HG03520 (cell line): ENCODE data around the gene SFTA2.

Experiments
- ATAC-seq: cut with Tn5 transposase; IDR thresholded peaks from one replicate; pipeline ENCODE4 v1.9.1; 2021; ENCODE audit warnings: mild to moderate bottlenecking, moderate library complexity; ENCODE audit not compliant: unreplicated experiment

Gene SFTA2

DNA sequence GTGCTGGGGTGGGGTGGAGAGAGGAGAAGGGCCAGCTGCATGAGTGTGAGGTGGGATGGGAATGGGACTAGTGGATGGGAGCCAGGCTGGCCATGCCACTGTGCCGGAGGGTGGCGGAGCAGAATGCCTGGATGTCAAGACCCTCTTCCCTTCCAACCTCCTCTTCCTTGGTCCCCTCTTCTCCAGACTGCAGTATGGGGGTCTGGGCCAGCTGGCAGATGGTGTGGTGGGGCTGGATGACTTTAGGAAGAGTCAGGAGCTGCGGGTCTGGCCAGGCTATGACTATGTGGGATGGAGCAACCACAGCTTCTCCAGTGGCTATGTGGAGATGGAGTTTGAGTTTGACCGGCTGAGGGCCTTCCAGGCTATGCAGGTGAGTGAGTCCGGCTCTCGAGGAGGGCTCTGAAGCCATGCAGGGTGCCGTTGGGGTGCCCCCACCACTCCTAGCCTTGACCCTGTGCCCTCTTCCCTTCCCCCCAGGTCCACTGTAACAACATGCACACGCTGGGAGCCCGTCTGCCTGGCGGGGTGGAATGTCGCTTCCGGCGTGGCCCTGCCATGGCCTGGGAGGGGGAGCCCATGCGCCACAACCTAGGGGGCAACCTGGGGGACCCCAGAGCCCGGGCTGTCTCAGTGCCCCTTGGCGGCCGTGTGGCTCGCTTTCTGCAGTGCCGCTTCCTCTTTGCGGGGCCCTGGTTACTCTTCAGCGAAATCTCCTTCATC, 40.0 kb downstream of the SFTA2 start:
- ATAC-seq, result no peak

DNA sequence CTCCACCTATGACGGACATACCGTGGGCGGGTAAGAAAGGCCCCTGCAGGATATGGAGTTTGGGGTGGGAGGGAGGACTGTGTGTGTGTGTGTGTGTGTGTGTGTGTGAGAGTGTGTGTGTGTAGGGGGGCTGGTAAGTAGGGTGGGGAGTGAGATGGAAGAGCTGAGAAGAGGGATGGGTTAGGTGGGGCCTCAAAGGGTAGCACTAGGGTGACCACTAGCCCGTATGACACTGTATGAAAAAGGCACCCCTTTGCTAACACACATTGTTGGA, 40.6 kb downstream of the SFTA2 start:
- no peak for ATAC-seq

DNA sequence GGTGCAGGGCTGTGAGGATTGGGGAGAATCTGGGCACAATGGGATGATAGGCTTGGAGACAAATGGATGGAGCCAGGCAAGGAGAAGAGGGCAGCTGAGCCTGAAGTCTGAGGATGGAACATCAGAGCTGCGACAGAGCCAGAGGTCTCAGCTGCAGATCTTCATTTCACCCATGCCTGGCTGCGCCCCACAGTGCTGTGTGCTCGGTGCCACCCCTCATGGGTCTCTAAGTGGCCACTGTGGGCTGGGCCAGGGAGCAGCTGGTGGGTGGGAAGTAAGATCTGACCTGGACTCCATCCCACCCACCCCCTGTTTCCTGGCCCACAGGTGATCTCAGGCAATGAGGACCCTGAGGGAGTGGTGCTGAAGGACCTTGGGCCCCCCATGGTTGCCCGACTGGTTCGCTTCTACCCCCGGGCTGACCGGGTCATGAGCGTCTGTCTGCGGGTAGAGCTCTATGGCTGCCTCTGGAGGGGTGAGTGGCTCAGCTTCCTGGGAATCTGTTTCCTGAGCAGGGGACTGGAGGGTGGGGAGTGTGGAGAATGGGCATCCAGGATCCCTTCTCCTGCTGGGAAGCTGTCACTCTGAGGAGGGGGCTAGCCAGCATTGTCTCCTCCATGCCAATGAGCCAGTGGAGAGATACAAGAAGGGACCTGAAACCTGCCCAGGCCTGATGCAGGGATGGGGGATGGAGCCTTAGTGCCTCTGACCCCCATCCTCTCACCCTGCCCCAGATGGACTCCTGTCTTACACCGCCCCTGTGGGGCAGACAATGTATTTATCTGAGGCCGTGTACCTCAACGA, 41.1 kb downstream of the SFTA2 start:
- no peak for ATAC-seq

DNA sequence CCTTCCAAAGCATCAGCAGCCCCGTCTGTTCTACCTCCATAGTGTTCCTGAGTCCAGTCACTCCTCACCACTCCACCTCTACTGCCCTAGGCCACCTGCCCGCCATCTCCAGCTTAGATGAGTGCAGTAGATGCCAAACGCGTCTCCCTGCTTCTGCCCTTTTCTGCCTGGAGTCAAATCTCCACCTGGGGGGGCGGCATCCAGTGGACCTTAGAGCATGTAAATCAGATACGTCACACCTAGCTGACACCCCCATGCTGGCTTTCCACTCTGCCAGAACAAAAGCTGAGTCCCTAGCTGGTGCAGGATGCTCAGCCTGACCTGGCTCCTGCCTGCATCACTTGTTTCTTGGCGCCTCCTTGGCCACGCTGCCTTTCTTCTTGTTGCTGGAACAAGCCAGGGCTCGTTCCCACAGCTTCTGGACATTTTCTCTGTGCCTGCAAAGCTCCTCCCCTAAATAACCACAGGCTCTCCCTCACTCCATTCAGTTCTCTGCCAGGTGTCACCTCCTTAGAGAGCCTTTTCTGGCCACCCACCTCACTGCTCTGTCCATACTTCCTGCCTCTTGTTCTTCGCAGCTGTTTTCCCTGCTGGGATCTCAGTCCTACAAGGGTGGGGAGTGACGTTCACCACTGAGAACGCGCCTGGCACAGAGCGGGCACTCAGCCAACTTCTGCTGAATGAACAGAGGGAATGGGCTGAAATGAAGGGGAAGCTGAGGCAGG, 41.9 kb downstream of the SFTA2 start:
- no peak for ATAC-seq

DNA sequence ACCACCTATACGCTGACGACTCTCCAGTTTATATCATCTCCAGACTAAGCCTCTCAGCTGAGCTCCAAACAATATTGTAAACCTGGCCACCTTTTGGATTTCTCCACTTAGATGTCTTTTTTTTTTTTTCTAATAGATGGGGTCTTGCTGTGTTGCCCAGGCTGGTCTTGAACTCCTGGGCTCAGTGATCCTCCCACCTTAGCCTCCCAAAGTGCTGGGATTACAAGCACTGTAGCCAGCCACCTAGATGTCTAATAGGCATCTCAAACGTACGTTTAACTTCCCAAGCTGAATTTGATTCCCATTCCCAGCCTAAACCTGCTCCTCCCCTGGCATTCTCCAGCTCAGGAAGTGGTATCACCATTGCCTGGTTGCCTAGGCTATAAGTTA, 42.5 kb downstream of the SFTA2 start:
- ATAC-seq, result no peak

DNA sequence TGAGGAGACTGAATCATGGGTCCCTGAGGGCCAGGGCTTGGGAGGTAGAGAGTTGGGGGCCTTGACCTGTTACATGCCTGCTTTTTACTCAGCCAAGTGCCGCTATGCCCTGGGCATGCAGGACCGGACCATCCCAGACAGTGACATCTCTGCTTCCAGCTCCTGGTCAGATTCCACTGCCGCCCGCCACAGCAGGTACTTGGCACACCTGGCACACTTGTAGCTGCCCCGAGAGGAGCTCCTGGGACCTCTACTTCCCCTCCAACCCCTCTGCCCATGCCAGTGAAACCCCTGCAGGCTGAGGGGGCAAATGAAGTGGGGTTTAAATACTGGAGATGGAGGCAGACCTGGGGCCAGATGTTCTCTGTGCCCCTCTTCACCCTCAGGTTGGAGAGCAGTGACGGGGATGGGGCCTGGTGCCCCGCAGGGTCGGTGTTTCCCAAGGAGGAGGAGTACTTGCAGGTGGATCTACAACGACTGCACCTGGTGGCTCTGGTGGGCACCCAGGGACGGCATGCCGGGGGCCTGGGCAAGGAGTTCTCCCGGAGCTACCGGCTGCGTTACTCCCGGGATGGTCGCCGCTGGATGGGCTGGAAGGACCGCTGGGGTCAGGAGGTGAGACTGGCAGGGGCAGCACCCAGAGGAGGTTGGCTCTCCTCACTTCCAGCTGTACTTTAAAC, 43.0 kb downstream of the SFTA2 start:
- no peak for ATAC-seq

DNA sequence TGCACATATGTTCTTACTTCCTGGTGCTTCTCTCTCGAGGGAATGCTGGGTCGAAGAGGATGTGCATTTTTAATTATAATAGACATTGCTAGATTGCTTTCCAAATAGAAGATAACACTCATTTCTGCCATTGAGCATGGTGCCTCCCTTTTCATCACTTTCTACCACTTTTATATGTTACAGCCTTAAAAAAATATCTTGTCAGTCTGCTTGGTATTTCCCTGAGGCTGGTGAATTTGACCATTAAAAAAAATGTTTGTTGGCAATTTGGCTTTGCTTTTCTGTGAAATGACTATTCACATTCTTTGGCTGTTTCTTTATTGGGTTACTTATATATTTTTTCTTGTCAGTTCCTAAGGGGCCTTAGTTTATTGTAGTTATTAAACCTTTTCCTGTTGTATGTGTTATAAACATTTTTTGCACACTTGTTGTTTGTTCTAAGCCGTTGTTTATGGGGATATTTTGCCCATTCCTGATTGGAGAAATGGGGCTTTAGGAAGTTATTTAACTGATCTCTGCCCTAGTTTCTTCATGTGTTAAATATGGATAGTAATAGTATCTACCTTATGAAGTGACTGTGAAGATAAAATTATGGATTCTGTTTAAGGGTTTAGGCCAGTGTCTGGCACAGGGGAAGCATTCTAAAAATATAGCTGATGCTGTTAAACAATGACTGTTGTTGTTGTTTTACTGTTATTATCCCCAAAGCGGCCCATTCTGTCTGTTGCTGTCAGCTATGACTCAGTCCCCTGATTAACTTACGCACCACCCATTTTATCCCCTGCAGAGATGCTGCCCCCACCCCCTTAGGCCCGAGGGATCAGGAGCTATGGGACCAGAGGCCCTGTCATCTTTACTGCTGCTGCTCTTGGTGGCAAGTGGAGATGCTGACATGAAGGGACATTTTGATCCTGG, 43.8 kb downstream of the SFTA2 start:
- no peak for ATAC-seq

DNA sequence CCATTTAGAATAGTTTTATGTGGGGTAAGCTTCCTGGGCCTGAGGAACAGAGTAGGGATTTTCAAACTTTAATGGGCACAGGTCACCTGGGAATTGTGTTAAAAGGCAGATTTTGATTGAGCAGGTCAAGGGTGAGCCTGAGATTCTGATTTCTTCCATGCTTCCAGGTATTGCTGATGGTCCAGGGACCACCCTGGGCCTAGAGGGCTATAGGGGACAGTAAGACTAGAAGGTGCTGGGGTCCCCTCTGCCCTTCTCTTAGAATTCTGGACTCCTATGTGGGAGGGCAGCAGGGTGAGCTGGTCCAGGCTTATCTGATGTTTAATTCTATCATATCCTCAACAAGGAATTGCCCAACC, 45.1 kb downstream of the SFTA2 start:
- ATAC-seq, result no peak

DNA sequence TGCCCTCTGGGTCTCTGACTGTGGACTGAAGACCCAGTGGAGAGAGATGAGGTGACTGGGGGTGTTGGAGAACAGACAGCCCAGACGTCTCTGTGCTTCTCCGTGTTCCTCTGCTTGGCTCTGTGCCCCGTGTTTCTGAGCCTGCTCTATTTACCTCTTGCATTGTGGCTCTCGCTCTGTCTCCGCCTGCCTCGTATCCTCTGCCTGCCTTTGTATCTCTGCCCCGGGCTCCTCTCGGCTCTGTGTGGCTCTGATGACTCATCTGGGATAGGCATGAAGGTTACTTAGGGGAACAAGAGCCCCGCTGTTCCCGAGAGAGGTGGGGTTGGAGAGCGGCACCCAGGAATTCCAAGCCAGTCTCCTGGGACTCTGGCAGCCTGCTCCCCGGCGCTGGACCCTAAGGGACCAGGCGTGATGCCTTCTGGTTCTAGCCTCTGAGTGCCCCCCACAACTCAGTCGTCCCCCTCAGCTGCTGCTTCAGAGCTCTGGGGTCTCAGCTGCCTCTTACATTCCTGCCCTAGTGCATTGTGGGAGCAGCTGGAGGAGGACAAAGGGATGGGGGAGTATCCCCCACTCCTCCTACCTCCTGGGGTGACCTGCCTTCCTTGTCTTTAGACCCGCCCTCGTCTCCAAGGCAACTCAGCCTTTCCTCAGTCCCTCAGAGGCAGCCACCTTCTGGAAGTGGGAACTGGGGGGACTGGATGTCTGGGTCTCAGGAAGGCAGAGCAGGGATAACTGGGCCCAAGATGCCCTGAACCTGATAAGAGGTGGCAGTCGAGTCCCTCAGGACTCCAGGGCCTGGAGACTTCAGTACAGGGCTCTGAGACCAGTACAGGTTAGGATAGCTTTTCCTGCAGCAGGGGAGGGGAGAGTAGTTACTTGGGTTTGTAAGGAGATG, 45.7 kb downstream of the SFTA2 start:
- no peak for ATAC-seq

DNA sequence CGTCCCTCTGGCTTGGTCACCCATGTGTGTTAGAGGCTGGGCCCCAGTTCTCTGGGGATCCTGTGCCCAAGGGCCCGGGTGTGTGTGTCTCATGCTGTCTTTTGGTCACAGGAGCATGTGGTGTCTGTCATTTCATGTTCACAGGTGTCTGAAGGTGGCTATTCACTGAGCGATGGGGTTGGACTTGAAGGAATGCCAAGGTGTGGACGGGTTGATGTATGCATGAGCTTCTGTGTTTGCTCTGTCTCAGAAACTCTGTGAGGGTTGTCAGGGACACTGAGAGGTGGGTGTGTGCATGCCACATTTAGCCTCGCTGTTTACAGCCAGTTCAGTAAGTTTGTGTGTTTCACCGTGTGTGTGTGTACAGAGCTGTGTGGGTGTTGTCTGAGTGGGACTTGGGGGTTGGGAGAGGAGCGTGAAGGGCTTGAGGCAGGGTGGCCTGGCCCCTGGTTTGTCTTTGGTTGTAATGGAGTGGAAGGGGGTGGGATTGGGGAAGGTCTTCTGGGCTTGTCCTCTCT, 46.4 kb downstream of the SFTA2 start:
- ATAC-seq, result no peak

DNA sequence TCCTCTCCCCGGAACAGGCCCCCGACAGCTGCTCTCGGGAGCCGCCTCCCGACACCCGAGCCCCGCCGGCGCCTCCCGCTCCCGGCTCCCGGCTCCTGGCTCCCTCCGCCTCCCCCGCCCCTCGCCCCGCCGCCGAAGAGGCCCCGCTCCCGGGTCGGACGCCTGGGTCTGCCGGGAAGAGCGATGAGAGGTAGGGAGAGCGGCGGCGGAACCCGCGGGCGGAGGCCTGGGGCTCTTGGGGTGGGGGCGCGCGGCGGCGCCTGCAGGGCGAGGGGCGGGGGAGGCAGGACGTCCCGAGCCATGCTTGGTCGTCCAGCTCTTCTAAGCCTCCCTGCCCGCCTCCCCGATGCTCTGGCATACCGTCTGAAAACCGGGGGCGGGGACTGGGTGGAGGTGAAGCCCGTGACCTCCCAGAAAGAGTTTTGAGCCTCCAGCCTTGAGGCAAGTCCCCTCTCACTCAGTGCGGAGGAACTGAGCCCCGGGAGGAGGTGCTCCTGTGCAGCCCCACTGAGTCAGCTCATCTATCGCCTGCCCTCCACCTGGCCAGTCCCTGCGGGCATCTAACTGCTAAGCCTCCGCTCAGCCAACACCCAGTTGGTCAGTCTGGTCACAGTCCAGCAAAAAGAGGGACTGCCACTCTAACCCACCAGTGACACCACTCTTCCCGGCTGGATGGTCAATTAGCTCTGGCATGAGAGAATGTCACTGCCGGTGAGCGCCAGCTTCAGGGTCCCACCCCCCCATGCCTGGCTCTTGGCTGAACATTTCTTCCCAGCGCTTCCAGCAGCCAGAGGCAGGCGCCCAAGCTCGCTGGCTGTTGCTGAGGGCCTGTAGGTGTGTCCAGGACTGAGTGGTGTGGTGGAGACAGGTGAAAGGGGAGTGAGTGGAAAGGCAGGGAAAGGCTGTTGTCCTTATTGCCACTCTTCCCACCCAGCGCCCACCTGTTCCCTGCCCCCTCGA, 47.2 kb downstream of the SFTA2 start:
- ATAC-seq, result no peak

DNA sequence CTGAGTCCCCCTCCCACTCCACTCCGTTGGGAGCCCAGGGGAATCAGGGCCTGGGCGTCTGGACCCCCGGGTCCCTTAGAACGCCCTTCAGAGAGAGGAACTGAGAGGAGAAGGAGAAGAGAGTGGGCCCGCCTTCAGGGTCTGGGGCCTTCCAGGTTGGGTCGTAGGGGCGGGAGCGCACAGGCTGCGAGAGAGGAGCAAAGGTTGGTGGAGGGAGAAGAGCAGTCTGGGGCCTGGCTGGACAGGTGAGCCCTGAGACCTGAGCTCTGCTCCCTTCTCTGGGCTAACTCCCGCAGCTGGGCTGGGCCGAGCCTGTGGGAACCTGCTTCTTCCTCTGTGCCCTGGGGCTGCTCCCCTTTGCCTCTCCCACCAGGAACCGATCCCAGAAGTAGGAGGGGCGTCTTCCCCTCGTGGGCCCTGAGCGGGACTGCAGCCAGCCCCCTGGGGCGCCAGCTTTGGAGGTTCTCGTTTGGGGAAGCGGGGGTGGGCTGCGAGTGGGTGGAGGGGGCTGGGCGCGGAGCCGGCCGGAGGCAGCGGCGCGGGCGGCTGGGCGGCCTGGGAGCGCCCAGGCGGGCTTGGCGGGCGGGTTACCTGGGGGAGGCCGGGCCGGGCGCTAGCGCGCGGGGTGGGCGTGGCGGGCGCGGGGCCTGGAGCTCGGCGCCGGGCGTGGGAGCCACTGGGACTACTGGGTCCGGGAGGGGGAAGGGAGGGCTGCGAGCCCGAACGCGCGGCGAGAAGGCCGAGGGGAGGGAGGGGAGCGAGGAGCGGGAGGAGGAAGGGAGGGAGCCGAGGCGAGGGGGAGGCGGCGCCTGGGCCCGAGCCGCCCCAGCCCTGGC, 48.1 kb downstream of the SFTA2 start, which contains the start of gene DDR1:
TSS of gene DDR1 (plus strand) at position 835 of the 836 bp plus-strand sequence. CDS start 4,211 bp downstream, outside the sequence.
- ATAC-seq, result no peak

DNA sequence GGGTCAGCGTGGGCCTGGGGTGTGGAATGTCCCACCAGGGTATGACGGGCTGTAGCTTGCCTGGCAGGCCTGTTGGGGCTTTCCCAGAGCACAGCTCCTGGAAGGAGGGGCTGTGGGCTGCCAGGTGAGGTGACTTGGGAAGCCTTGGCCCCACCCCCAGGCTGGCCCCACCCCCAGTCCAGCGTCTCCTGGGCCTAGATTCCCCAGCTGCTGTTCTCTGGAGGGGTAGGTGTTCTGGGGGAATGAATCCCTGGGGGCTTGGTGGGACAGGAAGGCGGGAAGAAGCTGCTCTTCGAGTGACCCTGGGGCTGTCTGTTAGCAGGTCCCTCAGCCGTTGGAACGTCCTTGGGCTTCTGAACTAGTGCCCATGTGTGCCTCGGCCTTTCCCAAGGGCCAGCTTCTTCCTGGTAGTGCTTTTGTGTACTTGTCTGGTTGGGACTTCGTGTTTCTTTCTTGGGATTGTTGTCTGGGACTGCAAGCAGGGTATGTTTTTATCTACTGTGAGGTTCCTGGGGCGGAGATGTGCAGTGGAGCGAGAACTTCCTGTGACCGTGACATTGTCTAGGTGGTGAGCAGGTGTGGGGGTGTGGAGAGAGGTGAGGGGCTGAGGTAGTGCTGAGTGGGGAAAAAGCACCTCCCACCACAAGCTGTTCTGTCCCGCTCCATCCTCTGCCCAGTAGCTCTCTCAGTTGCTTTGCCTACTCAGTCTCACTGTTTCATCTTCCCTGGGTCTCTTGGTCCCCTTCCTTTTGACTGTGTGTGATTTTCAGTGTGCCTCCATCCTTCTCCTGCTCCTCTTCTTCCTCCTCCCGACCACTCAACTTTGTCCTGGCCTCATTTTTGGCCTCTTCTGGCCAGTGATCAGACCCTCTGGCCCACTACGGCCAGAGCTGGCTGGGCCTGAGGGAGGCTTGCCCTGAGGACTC, 48.9 kb downstream of the SFTA2 start:
- ATAC-seq, result no peak

DNA sequence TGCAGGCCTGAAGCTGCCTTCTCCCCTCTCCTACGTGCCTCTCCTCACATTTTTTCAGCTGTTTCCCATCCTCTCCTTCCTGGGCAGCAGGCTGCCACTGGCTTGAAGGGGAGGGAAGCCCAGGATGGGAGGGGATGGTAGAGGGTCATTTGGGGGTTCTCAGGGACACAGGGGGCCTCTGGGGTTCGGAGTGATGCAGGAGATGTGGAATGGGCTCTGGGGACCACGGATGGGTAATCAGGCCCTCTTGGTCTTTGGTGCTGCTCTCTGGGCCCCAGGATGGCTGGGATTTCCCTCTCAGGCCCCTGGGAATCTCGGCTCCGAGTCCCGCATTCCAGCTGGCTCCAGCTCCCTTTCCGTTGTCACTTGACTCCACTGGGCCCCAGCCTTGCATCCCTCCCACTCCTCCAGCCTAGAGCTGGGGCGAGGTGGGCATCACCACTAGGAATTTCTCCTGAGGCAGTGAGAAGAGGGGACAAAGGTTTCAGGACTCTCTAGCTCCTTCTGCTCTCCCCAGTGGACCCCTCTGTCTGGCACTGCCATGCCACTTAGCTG, 49.7 kb downstream of the SFTA2 start:
- ATAC-seq, result no peak

DNA sequence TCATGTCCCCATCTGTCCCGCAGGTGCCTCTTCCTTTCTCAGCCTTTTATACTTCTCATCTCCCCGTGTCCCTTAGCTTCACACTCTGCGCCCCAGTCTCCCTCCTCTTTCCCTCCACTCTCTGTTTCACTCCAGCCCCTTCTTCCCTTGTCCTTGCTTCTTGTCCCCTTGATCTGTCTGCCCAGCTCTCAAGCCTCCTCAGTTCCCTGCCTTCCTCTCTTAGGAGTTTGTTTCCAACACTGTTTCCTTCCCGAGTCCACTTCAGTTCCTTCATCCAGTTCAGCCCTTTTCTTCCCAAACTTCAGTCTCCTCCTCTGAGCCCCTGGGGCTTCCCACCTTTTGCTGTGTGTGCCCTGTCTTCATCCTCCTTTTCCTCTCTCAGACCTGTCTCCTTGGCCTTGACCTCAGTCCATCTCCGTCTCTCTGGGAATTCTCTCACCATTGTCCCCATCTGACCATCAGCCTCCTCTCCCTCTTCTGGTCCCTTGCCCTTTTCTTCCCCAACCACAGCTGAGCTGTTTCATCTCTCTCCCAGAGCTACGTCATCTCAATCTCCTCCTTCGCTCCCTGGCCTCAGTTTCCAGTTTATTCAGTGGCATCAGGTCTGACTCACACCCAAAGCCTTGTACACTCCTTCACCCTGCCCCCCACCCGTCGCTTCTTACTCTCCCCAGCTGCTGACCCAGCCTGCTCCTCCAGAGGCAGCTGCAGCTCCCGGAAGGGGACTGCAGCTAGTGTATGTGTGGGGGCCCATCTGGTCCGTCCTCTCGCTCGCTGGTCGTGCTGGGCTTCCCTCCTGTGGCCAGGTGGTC, 50.4 kb downstream of the SFTA2 start:
- ATAC-seq, result no peak
